NCI-H1048 (cell line): ENCODE results near the gene INPP5E.

Source experiments
- DNase-seq: peaks from one replicate; lab custom pipeline; 2025; lab: John Stamatoyannopoulos, UW

Gene INPP5E

DNA sequence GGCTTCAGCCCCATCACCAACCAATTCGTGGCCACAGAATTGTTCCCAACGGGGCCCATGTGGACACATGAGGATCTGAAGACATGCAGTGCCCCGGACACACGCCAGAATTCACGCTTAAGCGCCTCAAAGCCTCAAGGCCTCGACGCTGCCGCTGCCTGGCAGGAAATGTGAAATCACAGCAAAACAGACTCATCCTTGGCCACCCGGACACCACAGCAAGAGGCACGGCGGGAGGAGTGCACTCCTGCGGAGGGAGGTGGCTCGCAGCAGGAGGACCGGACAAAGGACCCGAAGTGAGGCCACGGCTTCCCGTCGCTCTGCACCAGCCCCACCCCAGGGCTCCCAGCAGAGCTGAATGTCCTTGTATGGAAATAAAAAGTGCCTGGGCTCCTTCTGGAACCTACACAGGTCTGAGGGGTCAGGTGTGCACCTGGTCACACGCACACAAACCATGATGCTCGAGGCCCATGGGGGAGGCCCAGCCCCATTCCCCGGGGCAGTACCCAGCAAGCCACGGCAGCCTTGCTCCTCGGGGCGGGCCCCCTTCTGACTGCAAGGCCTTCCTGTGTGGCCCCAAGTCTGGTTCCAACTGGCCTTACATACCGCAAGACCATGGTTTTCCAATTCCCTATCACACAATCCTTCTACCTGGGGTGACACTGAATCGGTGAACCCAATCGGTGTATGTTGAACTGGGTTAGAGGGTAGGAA is 33.2 kb upstream of the INPP5E start:
- no peak for DNase-seq

DNA sequence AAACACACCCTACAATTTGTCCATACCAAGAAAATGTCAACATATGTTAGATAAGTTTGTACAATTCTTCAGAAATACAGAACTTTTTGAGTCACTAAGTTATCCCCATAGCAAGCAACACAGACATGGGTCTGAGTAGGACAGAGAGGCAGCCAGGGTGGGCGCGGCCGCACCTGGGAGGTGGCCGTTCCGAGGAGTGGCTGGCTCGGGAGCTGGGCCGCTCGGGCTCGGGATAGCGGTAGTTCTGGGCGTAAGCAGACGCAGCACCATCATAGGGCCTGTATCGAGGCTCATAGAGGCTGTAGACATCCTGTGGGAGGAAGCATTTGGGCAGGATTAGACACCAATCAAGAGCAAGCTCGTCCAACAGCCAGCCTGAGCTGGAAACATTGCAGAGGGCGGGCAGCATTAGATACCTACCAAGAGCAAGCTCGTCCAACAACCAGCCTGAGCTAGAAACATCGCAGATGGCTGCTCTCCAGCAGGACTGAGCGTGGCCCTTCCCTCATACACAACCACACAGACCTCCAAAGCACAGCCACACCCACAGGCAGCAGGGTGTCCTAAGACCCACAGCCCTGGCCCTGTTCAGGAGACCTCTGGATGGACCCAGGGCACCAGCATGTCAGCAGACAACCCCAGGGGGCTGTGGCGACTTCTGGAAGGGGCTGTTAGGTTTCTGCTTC is 32.3 kb upstream of the INPP5E start:
- no peak for DNase-seq

DNA sequence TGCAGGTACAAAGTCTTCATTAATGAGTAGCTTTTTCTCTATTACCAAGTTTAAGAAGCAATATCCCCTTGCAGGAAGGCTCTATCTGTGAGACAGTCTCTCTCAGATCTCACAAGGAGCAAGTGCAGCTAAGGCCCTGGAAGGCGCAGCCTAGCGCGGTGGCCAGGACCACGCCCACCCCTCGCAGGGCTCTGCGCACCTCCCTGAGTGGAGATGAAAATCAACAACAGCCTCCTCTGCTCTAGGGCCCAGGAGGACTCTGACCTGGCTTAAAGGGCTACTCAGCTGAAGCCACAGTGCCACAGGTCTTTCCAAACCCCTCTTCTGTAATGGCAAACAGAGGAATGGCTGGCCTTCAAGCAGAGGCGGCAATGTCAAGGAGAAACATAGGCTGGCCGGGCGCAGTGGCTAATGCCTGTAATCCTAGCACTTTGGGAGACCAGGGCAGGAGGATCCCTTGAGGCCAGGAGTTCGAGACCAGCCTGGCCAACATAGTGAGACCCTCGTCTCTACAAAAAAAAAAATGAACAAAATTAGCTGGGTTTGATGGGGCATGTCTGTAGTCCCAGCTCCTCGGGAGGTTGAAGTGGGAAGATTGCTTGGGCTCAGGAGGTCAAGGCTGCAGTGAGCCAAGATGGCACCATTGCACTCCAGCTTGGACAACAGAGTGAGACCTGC is 31.3 kb upstream of the INPP5E start:
- DNase-seq = no peak

DNA sequence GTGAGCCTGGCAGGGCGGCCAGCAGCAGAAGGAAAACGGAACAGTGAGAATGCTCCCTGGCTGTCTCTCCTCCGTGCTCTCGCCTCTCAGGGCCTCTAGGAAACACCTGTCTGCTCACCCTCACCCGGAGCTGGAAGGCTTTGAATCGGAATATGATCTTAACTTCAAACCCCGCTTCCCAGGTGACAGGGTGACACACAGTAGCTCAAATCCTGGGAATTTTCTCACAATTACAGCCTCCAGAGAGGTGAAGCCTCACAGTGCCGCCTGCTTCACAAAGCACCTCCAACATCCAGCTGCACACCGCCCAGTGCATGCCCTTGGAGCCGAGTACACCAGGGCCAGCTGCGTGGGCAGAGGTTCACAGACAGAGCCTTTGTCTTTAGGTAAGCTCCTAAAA is 30.7 kb upstream of the INPP5E start:
- no peak for DNase-seq

DNA sequence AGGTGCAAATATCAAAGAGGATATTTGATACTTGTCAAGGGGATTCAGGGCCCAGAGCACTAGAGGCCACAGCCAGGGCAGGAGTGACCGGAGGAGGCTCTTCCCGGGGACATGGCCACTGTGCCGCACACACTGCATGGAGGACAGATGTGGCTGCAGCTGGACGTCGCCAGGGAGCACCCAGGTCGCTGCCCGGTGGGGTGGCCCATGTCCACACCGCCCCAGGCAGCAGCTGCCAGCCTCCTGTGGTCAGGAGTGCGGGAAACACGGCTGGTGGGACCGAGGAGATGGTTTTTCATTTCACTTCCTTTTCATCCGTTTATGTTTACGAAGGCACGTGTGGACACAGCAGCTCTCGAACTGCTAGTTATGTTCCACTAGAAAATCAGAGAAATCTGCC is 28.1 kb upstream of the INPP5E start:
- DNase-seq = no peak

DNA sequence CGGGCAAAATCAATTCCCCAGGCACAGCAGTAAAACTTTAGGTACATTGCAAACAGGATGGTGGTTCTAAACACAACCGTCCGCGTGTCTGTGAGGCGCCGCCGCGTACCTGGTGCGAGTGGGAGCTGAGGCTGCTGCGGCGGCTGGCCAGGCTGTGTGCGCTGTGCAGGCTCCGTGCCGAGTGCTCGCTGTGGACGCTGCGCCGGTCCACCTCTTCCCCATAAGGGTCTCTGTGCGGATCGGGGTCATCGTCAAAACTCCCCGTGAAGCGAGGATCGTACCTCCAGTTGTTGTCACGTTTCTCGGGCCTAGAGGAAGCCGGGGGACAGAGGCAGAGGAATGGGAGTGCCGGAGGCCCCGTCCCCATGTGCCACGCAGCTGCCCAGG is 26.5 kb upstream of the INPP5E start:
- no peak for DNase-seq

DNA sequence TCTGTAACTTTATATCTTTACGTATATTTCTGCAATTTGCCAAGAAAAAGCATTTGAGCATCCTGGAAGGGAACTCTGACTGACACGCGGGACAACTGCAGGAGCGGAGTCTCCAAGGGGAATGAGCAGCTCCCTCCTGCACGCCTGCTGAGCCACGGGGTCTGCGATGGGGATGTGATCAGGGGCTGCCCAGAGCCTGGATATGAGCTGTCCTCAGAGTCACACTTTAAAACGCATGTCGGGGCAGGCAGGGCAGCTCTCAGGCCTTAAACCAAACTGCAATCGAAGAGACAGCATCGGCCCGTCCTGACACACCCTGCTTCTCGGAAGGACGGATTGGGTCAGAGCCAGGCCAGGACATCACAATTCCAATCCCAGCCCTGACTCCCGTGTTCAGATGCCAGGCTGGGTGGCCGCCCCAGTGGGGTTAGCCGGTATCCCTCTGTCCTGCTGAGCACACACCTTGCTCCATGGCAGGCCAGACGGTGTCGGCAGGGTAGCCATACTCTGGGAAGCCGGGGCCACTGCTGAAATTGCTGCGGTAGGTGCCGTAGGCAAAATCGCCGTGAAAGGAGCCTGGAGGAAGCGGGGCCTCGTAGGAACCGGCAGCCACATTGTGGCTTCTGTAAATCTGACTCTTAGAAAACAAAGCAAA is 26.0 kb upstream of the INPP5E start:
- no peak for DNase-seq

DNA sequence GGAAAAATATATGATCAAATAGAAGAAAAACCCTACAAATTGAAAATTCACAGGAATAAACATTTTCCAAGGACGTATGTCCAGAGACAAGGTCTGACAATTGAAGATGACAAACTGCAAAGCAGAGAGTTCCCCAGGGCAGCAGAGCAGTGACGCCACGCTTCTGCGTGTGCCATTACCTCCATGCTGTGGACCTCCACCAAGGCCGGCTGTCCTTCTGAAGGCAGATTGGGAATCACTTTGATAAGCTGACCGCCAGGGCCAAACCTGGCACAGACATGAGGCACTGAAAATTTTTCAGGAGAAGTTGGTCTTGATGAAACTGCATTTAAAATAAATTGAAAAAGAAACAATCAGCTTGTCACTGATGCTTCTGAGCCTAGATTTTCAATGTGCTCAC is 24.6 kb upstream of the INPP5E start:
- DNase-seq = no peak

DNA sequence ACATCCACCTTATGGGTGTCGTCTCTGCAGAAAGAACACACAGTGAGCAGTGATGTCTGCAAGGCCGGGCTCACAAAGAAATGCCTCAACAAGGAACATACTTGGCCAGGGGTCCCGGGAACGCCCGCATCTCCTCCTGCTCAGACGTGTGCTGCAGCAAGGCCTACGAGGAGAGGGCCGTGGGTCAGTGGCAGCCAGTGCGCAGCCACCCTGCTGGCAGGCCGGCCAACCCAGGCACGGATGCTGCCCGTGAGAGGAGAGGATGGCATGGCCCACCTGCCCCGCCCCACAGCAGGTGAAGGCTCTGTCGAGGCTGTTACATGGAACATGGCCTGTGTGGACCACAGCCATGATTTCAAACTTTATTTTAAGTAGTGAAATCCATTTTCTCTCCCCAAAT is 23.9 kb upstream of the INPP5E start:
- DNase-seq = no peak

DNA sequence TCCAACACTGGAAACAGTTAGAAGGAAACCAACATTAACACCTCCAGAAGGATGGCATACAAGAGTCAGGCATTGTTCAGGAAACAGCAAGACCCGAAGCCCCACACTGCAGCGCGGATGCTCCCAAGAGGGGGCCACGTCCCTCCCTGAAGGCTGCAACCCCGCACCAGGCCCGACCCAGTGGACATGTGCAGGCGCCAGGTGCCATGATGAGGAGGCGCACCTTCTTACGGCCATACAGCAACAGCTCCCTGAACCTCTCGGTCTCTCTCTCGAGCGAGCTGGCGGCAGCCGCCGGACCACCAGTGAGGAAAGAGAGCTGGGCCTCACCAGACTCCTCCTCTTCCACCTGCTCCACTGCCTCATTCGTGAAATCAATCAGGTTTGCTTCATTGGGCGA is 23.0 kb upstream of the INPP5E start:
- DNase-seq = no peak

DNA sequence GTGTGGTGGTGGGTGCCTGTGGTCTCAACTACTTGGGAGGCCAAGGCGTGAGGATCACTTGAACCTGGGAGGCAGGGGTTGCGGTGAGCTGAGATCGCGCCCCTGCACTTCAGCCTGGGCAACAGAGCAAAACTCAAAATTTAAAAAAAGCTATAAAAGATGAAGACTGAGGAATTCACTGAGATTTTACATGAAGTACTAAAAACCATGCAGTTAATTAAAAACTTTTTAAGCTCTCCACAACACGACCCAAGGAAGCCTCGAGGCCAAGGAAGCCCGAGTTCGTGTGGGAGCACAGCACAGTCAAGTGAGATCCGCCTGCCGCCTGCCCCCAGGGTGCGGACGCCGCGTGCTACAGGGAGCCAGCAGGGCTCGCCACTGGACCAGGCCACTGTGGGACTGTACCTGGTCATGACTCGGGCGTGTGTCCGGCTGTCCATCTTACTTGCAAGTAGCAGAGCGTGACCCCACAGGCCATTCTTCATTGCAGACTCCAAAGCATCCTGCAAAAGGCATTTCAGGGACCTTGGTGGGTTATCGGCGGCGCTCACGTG is 21.2 kb upstream of the INPP5E start:
- no peak for DNase-seq

DNA sequence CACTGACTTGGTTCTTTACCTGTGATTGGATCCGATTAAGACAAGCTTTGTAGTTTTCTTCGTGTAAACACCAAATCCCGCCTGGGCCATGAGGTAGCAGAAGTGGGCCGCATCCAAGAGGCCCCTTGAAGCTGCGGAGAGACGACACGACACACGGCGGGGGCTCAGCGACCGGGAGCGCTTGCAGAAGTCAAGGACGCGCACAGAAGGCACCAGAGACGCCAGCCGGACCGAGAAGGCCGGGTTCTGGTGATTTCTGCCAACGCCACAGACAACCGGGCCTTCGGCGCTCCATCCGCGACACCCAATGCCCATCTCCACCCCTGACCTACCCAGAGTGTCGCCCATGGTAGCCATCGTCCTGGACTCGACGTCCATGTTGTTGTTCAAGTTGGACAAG is 19.8 kb upstream of the INPP5E start:
- DNase-seq = no peak

DNA sequence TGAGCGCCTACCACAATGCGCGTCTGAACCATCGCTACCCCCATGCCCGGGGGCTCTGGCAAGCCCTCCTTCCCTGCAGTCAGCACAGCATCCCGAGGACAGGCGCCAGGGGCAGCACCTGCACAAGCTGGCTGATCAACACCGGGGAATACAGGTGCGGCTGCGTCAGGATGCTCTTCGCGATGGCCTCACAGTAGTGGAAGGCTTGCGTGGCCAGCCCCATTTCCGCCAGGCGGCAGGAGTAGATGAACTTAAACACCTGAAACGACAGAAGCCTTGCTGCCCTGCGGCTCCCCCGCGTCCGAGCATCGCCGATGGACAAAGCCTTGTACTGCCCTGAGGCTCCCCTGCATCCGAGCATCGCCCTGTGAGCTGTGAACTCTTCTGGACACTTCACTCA is 17.7 kb upstream of the INPP5E start:
- DNase-seq = no peak

DNA sequence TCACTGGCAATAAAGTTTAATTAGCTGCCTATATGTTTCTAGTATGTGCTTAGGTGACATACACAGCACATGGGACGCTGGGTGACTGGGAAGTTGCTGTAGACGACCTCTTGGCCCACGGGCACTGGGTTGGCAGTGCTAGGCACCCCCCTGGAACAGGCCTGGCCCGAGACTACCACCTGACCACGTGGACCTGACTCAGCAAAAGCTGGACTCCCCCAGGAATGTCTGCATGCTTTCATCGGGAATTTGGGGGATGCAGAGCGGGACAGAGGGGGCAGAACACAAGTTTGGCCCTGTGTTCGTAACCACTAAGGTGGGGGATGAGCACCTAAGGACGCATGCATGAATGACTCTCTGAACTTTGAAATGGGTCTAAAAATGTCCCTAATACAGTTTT is 16.6 kb upstream of the INPP5E start:
- DNase-seq = no peak

DNA sequence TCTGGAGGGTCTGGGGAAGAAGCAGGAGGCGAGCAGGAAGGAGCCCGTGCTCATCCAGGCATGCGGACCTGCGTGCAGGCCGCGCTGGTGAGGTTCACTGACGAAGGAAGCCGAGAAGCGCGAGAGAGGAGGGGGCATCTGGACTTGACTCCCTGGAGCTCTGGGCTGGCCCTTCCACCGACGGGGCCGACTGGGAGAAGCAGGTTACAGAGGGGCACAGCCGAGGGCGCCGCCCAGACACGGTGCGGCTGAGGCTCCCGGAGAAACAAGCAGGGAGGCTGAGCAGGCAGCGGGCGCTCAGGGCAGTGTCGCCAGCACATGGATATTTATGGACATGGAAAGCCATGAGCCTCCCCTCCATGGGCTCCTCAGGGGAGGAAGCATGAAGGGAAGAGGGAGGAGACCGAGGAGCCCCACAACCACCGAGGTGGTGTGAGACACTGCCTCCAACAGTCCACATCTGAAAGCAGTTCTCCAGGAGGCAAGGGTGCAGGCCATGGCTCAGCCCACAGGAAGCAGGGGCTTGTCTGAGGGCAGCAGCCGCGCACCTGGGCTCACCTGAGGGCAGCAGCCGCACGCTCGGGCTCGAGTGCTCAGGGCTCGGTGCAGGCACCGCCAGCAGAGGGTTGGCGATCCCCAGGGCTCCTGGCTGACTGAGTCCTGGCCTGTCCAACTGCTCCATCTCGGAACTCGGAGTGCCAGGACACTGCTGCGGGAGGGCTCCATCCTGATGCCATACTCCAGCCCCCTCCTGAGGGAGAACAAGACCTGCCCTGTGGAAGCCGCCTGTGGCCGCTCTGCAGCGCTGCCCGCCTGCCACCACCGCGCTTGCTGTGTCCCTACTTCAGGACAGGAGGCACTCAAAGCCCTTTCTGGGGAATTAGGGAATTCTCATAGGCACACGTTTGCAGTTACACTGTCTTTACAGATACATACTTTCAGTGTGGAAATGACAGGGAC is 15.7 kb upstream of the INPP5E start:
- no peak for DNase-seq

DNA sequence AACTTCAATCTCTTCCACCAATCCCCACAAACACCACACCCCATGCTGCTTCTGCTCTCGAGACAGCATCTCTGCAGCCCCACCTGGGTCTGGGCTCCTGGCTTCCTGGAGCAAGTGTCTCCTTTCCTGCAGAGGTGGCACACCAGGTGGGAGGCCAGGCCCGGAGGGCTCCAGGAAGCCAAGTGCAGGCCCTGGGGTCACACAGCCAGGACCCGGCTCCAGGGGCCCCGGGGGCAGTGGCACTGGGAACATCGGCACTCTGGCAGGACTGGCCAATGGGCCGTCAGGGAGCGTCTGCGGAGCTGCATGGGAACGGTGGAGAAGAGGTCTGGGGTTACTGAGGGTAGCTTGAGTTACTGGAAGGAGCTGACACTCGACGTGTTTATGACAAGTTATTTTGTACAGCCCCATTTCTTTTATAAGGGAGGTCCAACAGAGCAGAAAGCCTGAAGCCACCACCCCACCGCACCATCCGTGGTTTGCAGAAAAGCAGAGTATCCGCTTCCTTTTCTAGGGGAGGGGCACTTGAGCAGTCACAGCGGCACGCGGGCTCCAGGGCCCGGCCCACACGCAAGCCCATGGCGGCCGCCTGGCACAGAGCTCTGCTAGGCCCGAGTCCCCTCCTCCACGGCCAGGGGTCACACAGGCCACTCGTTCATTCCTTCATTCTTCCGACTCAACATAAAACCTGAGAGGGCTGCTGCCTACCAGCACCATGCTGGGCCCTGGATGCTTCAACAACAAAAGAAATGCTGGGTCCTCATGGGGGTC is 14.6 kb upstream of the INPP5E start:
- DNase-seq = no peak

DNA sequence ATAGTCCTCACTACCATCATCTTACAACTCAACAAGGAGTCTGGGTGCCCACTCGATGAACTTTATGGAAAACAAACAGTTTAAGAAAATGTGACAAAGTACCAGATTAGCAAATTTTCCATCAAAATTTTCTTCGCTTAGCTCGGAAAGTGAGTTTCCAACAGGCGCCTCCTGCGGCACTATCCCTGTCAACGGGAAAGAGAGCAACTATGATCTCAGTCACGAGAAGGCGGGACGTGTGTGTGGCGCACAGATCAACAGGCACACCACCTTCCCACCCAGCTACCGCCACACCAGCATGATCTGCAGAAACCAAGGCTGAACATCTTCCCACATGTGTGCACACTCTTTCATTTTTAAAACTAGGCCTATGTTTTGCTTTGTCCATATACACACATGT is 13.7 kb upstream of the INPP5E start:
- no peak for DNase-seq

DNA sequence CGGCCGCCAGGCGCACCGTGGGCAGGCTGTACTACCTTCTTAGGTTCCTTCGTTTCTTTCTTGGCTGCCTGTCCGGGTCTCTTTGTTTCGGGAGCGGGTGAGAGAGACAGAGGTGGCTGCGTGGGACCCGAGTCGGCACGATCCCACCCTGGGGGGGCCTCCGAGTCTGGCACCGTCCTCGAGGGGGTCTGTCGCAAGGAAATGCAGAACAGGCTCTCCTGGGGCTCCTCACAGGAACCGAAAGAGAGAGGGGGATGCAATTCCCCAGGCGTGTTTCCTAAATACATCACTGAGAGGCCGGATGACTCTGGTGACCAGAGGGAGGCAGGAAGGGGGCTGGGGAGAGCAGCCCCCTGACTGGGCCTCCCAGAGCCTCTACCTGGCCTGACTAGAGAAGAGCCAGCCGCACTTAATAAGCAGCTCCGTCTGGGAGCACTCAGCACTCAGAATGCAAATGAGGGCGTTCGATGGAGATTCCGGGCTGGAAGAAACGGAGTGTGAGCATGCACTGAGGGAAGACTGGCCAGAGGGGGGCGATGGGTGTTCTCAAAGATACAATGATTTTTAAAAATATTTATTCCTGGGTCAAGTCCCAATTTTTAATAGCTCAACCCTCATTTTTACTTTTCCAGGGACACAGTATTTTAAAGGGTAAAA is 11.7 kb upstream of the INPP5E start:
- DNase-seq = peak; percentile 29

DNA sequence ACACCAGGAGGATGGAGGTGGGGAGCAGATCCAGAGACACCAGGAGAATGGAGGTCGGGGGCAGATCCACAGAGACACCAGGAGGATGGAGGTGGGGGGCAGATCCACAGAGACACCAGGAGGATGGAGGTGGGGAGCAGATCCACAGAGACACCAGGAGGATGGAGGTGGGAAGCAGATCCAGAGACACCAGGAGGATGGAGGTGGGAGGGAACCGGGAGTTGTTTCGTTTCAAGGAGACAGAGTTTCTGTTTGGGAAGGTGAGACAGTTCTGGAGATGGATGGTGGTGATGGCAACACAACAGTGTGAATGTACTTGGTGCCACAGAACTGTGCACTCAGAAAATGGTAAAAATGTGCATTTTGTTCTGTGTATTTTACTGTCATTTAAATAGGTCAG is 9.0 kb upstream of the INPP5E start:
- DNase-seq = no peak

DNA sequence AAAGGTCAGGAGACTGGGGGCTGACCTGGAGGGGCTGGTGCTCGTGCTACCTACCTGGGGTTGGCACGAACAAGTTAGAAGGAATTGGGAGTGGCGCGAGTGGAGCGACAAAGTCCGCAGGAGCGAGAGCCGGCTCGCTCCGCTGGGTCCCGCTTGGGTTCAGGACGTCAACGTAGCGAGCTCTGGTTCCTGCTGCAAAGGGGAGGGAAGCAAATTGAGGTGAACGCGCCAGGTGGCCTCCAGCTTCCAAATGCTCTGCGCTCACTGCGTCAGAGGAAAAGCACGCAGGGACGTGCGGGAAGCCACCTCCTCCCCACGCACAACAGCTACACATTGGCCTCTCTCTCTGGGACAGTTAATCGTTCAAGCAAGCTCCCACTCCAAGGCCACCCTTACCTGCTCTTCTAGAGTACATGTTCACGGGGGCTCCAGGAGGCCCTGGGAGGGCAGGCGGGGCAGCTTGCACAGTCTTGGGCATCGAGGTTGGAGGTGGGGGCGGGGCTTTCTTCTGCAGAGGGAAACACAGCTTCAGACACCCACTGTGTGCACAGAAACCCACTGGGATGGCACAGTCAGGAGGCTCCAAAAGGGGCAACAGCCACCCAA is 7.6 kb upstream of the INPP5E start:
- DNase-seq = no peak
